MM.1S (cell line): ENCODE results near the gene ATP5MK.
A peak's percentile ranks its signal among the peaks of the same experiment; 100 is the strongest.

Experiments
- DNase-seq: peaks from one replicate; pipeline ENCODE4 v3.0.0-alpha.2; 2015
- H2AFZ ChIP-seq: fragments of 300-600 bp; sonication (generic); 2 replicates; pipeline ENCODE4 v1.6.0; 2016; ENCODE audit warnings: antibody characterized with exemption, low read length
- H3F3A ChIP-seq: fragments of 300-600 bp; sonication (generic); 2 replicates; pipeline ENCODE4 v1.6.1; 2016; ENCODE audit warnings: mild to moderate bottlenecking, antibody characterized with exemption, low read length, moderate library complexity, mixed read lengths; ENCODE audit not compliant: insufficient read depth
- H3K27ac ChIP-seq: fragments of 300-600 bp; sonication (generic); 2 replicates; pipeline ENCODE4 v1.5.1; 2016; ENCODE audit warnings: mild to moderate bottlenecking, low read length
- H3K27me3 ChIP-seq: fragments of 300-600 bp; sonication (generic); replicated peaks from 2 replicates; pipeline ENCODE4 v1.6.0; 2016; ENCODE audit warnings: low read length; ENCODE audit not compliant: insufficient read depth
- H3K36me3 ChIP-seq: fragments of 300-600 bp; sonication (generic); replicated peaks from 2 replicates; pipeline ENCODE4 v1.6.1; 2016; ENCODE audit warnings: mild to moderate bottlenecking, low read length, mixed read lengths; ENCODE audit not compliant: insufficient read depth
- H3K4me1 ChIP-seq: fragments of 300-600 bp; sonication (generic); 2 replicates; pipeline ENCODE4 v1.6.1; 2016; ENCODE audit warnings: low read length, mixed read lengths
- H3K4me2 ChIP-seq: fragments of 300-600 bp; sonication (generic); 2 replicates; pipeline ENCODE4 v1.6.0; 2016; ENCODE audit warnings: low read depth, low read length
- H3K4me3 ChIP-seq: fragments of 300-600 bp; sonication (generic); 2 replicates; pipeline ENCODE4 v1.5.1; 2016; ENCODE audit warnings: low read length, mixed read lengths
- H3K79me2 ChIP-seq: fragments of 300-600 bp; sonication (generic); 2 replicates; pipeline ENCODE4 v1.6.1; 2016; ENCODE audit warnings: mixed run types, low read length, mixed read lengths
- H3K9ac ChIP-seq: fragments of 300-600 bp; sonication (generic); 2 replicates; pipeline ENCODE4 v1.6.1; 2016; ENCODE audit warnings: low read length, mixed read lengths
- H3K9me2 ChIP-seq: fragments of 300-600 bp; sonication (generic); replicated peaks from 2 replicates; pipeline ENCODE4 v1.6.1; 2016; ENCODE audit warnings: mild to moderate bottlenecking, low read length, mixed read lengths; ENCODE audit not compliant: insufficient read depth
- H3K9me3 ChIP-seq: fragments of 300-600 bp; sonication (generic); replicated peaks from 2 replicates; pipeline ENCODE4 v1.6.1; 2016; ENCODE audit warnings: mild to moderate bottlenecking, low read length, mixed read lengths; ENCODE audit not compliant: insufficient read depth
- H4K20me1 ChIP-seq: fragments of 300-600 bp; sonication (generic); 2 replicates; pipeline ENCODE4 v1.6.1; 2016; ENCODE audit warnings: mild to moderate bottlenecking, low read length, moderate library complexity, mixed read lengths; ENCODE audit not compliant: insufficient read depth
- CTCF ChIP-seq: fragments of 300-600 bp; sonication (generic); IDR thresholded peaks from 2 replicates; pipeline ENCODE4 v1.5.1; 2016; ENCODE audit warnings: antibody characterized with exemption, low read length, mixed read lengths
- EZH2 ChIP-seq: fragments of 300-600 bp; sonication (generic); optimal IDR thresholded peaks from 2 replicates; pipeline ENCODE3; 2017; ENCODE audit warnings: low read depth, mild to moderate bottlenecking, antibody characterized with exemption, low read length, mixed read lengths
- EZH2phosphoT487 ChIP-seq: fragments of 300-600 bp; sonication (generic); IDR thresholded peaks from 2 replicates; pipeline ENCODE4 v1.6.1; 2018; ENCODE audit warnings: antibody characterized with exemption, low read length

The ATP5MK gene

GRCh38 chr10:103396067-103396788 lies at the start of gene ATP5MK, which contains the start of gene PDCD11:
Gene ATP5MK, minus strand, starts transcription at chr10:103396475. Its CDS starts 4,018 bp downstream, at chr10:103392457.
Gene PDCD11, plus strand, starts transcription at chr10:103396626. Its CDS starts 1,801 bp downstream, at chr10:103398427.
- H2AFZ ChIP-seq: peak within 1 kb of the TSS; percentile 69
- DNase-seq: peak; percentile 99
- peak within 1 kb of the TSS; percentile 84 for H3K9ac ChIP-seq
- H3K27ac ChIP-seq: peak within 1 kb of the TSS; percentile 62; the same call in 1 of the 2 replicates
- H3K9me2 ChIP-seq: no peaks in the 10 kb centered on the region
- H3F3A ChIP-seq: peaks cover 8% of the 10 kb centered on the region
- H3K9me3 ChIP-seq: no peaks in the 10 kb centered on the region
- peaks cover 18% of the 10 kb centered on the region for H3K4me1 ChIP-seq
- TF ChIP-seq EZH2phosphoT487 (no peak), CTCF (peak; percentile 36), EZH2 (no peak)
- peak within 1 kb of the TSS; percentile 89 for H3K4me3 ChIP-seq
- H4K20me1 ChIP-seq: 0 out of 2 replicates have a peak, but pooled peaks cover 2% of the 10 kb centered on the region
- H3K27me3 ChIP-seq: no peaks in the 10 kb centered on the region
- peaks cover 5% of the 10 kb centered on the region for H3K36me3 ChIP-seq
- H3K79me2 ChIP-seq: peaks cover 88% of the 10 kb centered on the region
- peak within 1 kb of the TSS; percentile 93 for H3K4me2 ChIP-seq

- Histone ChIP-seq H3K9ac (no peak overlapping the region), H3K36me3 (no peaks in the 10 kb centered on the region; the same call in 1 of the 2 replicates), H3F3A (no peaks in the 10 kb centered on the region), H2AFZ (no peak overlapping the region), H3K4me1 (no peaks in the 10 kb centered on the region), H3K27me3 (no peaks in the 10 kb centered on the region), H3K9me2 (no peaks in the 10 kb centered on the region), H3K4me2 (no peak overlapping the region), H4K20me1 (no peaks in the 10 kb centered on the region), H3K27ac (no peak overlapping the region), H3K4me3 (no peak overlapping the region), H3K9me3 (no peaks in the 10 kb centered on the region), H3K79me2 (peaks cover 18% of the 10 kb centered on the region)
- TF ChIP-seq CTCF (no peak), EZH2 (no peak), EZH2phosphoT487 (no peak)
- no peak for DNase-seq
Measured at GRCh38 chr10:103445366-103445765, 49.1 kb upstream of the ATP5MK start.

- H3K27me3 ChIP-seq: no peaks in the 10 kb centered on the region
- no peak overlapping the region for H3K27ac ChIP-seq
- peaks cover 5% of the 10 kb centered on the region; the same call in 1 of the 2 replicates for H3K36me3 ChIP-seq
- H4K20me1 ChIP-seq: no peaks in the 10 kb centered on the region
- H3K4me2 ChIP-seq: no peak overlapping the region
- no peak overlapping the region for H3K9ac ChIP-seq
- H3K79me2 ChIP-seq: peaks cover 11% of the 10 kb centered on the region; the same call in 1 of the 2 replicates
- no peaks in the 10 kb centered on the region for H3K4me1 ChIP-seq
- TF ChIP-seq EZH2phosphoT487: no peak
- TF ChIP-seq EZH2: no peak
- no peak for TF ChIP-seq CTCF
- H2AFZ ChIP-seq: no peak overlapping the region
- no peak for DNase-seq
- no peaks in the 10 kb centered on the region for H3K9me2 ChIP-seq
- no peaks in the 10 kb centered on the region for H3F3A ChIP-seq
- H3K4me3 ChIP-seq: no peak overlapping the region
- no peaks in the 10 kb centered on the region for H3K9me3 ChIP-seq
Measured at GRCh38 chr10:103444478-103444877, 48.2 kb upstream of the ATP5MK start.
